Upper lobe of right lung (tissue), 1 donor: ENCODE measurements around the gene CPED1. TPM values are rescaled to one million over a fixed set of nuclear protein-coding genes. Genes with fewer than 3 reads are reported as not detected.

Source experiments
- ATAC-seq: fragments of 200-7000 bp; cut with Tn5 transposase; one replicate; pipeline ENCODE4 v1.9.1; 2020; ENCODE audit warnings: mild to moderate bottlenecking, moderate library complexity
- DNase-seq: peaks from one replicate; pipeline ENCODE4 v3.0.0-alpha.2; 2020
- H3K27ac ChIP-seq: fragments of 200-600 bp; one replicate; pipeline ENCODE4 v1.8.0; 2022
- H3K27me3 ChIP-seq: fragments of 200-600 bp; one replicate; pipeline ENCODE4 v1.8.0; 2022; ENCODE audit warnings: mild to moderate bottlenecking
- H3K36me3 ChIP-seq: fragments of 200-600 bp; one replicate; pipeline ENCODE4 v1.8.0; 2022
- H3K4me1 ChIP-seq: fragments of 200-600 bp; one replicate; pipeline ENCODE4 v1.8.0; 2022
- H3K4me3 ChIP-seq: fragments of 200-600 bp; one replicate; pipeline ENCODE4 v1.8.0; 2022; ENCODE audit warnings: mild to moderate bottlenecking
- H3K9me3 ChIP-seq: fragments of 200-600 bp; one replicate; pipeline ENCODE4 v1.8.0; 2022
- CTCF ChIP-seq: fragments of 200-600 bp; IDR thresholded peaks from one replicate; pipeline ENCODE4 v1.8.0; 2022; ENCODE audit warnings: antibody characterized with exemption
- intact Hi-C: fragments of 100-400 bp; cut with DNase I; formaldehyde crosslinking; loops from one replicate; pipeline ENCODE4 v1.11.0; 2022
- total RNA-seq: library from RNA; stranded (reverse); fragmentation: NEBNext Ultra II Directional; extraction: Animal tissue kit (Norgen Biotek cat#: 25700); gene quantifications from one replicate; pipeline ENCODE4 v1.2.1, GENCODE V29; 2021
- donor health status: DM: no; HTN: yes; CAD: no; lungs with severe emphysema.

CPED1 gene
- total RNA-seq, 1 donor from 2014 or later = 39.2 TPM

- H3K36me3 ChIP-seq = no peaks in the 10 kb centered on the region
- H3K9me3 ChIP-seq = no peaks in the 10 kb centered on the region
- intact Hi-C loops = no loop called here
- H3K4me3 ChIP-seq = no peak overlapping the region
- peaks cover 27% of the 10 kb centered on the region for H3K4me1 ChIP-seq
- no peak for TF ChIP-seq CTCF
- DNase-seq = no peak
- H3K27ac ChIP-seq = no peak overlapping the region
- no peaks in the 10 kb centered on the region for H3K27me3 ChIP-seq
- no peak for ATAC-seq
Observed at GRCh38 chr7:120994512-120995410, 6.2 kb downstream of the CPED1 start.

GRCh38 chr7:120995654-120996053, 7.1 kb downstream of the CPED1 start:
- no peaks in the 10 kb centered on the region for H3K27me3 ChIP-seq
- no peaks in the 10 kb centered on the region for H3K9me3 ChIP-seq
- DNase-seq = no peak
- no peak overlapping the region for H3K4me3 ChIP-seq
- no peaks in the 10 kb centered on the region for H3K36me3 ChIP-seq
- H3K27ac ChIP-seq = no peak overlapping the region
- H3K4me1 ChIP-seq = peaks cover 32% of the 10 kb centered on the region
- no peak for TF ChIP-seq CTCF
- no peak for ATAC-seq
- intact Hi-C loops = no loop called here

- Histone ChIP-seq H3K36me3 (no peaks in the 10 kb centered on the region), H3K27ac (no peak overlapping the region), H3K27me3 (no peaks in the 10 kb centered on the region), H3K9me3 (no peaks in the 10 kb centered on the region), H3K4me1 (peaks cover 34% of the 10 kb centered on the region), H3K4me3 (no peak overlapping the region)
- intact Hi-C loops = no loop called here
- DNase-seq (no peak), ATAC-seq (peak; percentile 87)
- no peak for TF ChIP-seq CTCF
Observed at GRCh38 chr7:120996333-120996987, 7.9 kb downstream of the CPED1 start.

GRCh38 chr7:120996988-120997345, 8.5 kb downstream of the CPED1 start:
- Histone ChIP-seq H3K9me3 (no peaks in the 10 kb centered on the region), H3K36me3 (no peaks in the 10 kb centered on the region), H3K4me1 (peaks cover 34% of the 10 kb centered on the region), H3K27ac (no peak overlapping the region), H3K27me3 (no peaks in the 10 kb centered on the region), H3K4me3 (no peak overlapping the region)
- intact Hi-C loops = no loop called here
- TF ChIP-seq CTCF = no peak
- no peak for ATAC-seq
- DNase-seq = no peak

- intact Hi-C loops = no loop called here
- no peaks in the 10 kb centered on the region for H3K36me3 ChIP-seq
- H3K27me3 ChIP-seq = no peaks in the 10 kb centered on the region
- H3K9me3 ChIP-seq = no peaks in the 10 kb centered on the region
- peak; percentile 73 for ATAC-seq
- DNase-seq = no peak
- H3K4me1 ChIP-seq = peaks cover 34% of the 10 kb centered on the region
- H3K27ac ChIP-seq = no peak overlapping the region
- H3K4me3 ChIP-seq = no peak overlapping the region
- TF ChIP-seq CTCF = no peak
Observed at GRCh38 chr7:120997882-120998474, 9.5 kb downstream of the CPED1 start.
